GM18858 (cell line): ENCODE measurements around the gene EHD4.

Experiments used
- ATAC-seq: cut with Tn5 transposase; IDR thresholded peaks from one replicate; pipeline ENCODE4 v1.9.1; 2021; ENCODE audit not compliant: unreplicated experiment

The EHD4 gene

DNA sequence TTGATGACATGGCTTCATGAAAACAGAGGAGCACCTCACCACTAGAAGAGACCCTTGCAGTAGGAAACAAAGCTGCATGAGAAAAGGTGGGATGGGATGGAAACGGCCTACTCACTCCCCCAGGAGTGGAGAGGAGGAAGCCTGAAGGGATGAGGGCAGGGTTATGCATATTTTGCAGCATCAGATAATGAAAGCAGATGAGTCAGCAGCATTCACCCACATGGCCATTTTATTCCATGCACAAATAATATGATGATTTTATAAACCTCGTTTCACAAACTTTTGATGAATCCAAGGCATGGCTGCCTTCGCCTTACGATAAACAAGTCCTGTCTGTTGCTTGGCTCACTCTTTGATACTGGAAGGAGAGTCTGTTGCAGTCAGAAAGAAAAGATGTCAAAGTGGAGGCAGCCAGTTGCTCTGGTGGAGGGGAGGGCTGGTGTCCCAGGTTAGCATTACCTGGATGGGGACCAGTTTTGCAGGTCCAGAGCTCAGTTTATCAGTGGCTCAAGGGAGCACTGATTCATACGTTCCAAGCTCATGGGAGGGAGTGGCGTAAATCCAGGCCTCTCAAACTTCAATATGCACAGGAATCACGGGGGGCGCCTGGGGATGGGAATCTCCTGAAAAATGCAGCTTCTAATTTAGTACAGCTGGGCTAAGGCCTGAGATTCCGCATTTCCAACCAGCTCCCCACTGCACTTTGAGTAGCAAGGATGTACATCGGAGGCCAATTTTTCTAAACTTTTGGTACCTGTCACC is 9.2 kb upstream of the EHD4 start:
- ATAC-seq, result no peak

DNA sequence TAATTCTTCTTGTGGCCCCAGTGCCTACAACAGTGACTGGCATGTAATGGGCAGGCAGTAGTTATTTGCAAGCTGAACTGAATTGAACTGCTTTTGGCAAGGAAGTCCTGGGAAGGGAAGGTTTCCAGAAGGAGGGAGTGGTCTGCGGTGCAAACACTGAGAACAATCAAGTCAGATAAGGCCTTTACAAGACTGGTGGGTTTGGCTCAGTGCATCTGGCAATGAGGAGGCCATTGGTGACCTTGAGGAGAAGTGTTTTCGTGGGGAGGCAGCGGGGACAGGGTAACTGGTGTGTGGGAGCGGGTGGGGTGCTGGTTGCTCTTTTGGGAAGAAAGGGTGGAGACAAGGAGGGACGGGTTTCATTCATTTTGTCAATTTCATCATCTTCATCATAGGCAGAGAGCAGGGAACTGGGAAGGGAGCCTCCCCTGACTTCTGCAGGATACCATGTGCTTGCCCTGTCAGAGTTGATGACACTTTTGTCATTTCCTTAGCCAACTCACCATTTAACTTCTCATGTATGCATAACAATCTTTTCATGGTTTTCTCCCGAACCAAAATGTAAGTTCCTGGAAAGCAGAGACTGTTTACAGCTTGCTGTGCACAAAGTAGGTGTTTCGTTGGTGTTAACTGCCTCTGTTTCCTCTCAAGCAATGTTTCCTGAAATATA is 8.4 kb upstream of the EHD4 start:
- no peak for ATAC-seq

DNA sequence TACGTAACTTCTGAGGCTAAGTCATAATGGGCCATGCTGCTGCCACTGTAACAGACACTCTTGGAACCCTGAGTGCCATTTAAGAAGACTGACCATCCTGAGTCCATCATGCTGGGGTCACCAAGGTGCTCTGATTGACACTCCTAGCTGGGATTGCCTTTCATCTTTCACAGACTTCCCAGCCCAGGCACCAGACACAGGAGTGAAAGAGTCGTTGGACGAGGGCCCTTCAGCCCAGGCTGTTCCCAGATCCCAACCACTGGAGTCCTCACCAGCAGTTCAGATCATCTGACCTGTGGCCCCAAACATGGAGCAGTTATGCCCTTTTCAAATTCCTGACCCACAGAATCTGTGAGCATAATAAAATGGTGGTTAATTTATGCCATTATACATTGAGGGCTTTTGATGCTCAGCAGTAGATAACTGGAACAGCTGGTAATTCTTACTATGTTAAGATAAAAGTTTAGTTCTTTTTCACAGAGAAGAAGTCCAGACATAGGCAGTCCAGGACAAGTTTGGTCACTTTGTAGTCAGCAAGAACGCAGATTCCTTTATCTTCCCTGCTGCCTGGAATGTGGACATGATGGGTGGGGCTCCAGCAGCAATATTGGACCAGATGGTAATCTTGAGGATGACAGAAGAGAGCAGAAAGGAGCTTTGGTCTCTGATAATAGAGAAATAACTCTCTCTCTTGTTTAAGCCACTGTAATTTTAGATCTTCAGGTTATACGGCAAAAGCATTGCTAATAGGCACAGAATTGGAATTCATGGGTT is 7.3 kb upstream of the EHD4 start:
- no peak for ATAC-seq

DNA sequence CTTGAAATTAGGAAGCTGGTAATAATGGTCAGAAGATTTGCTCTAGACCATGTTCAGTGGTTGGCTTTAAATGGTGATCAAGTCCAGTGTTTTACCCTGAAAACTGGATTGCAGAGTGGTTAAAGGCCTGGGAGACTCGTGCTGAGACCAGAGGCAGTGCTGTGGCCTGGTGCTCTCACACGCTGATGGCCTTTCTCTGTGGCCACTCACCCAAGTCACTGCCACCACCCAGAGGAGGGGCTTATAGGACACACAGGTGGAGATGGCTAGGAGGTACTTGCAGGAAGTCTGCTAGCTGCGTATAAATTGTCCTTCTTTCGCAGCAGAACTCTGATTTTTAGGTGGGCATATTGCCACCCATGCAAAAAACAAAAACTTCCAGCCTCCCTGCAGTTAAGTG is 6.2 kb upstream of the EHD4 start:
- no peak for ATAC-seq

DNA sequence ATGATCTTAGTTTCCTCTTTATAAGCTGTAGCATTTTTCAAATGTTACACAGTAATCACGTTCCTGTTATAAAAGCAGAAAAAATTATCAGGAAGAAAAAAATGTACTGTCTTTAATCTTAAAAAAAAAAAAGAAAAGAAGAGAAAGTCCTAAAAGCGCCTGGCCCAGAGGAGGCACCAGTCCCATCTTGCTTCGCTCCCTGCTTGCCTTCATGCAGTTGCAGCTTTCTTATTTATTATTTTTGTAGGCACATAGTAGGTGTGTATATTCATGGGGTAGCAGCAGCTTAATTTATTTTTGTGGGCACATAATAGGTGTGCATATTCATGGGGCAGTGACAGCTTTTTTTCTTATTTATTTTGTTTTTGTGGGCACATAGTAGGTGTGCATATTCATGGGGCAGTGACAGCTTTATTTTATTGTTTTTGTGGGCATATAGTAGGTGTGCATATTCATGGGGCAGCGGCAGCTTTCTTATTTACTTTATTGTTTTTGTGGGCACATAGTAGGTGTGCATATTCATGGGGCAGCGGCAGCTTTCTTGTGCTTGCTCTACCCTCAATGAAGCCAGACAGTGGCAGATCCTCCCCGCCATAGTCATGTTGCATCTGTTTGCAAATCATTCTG is 5.5 kb upstream of the EHD4 start:
- ATAC-seq, result no peak

DNA sequence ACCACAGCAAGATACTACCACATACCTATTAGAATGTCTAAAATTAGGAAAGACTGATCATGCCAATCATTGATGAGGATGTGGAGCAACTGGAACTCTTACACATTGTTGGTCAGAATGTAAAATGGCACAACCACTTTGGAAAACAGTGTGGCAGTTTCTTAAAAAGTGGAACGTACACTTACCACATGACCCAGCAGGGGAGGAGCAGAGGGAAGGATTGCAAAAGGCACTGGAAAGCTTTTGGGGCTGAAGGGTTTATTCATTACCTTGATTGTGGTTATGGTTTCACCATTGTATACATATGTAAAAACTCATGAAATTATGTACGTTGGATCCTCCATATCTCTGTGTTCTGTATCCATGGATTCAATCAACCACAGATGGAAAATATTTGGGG is 3.3 kb upstream of the EHD4 start:
- no peak for ATAC-seq

DNA sequence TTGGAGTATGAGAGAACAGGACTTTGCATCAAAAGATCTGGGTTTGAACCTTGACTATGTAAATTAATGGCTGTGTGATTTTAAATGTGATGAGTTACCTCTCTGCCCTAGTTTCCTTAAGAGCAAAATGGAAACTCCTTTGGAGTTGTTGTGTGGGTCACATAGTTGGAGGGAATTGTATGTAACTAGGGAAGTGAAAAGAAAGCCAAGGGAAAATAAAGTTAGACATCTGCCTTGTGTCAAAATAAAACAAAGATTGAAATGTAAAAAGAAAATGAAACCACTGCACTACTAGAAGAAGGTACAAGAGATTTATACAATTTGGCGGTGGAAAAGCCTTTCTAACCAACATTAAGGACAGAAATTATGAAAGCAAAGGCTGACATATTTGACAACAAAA is 1.7 kb upstream of the EHD4 start:
- no peak for ATAC-seq

DNA sequence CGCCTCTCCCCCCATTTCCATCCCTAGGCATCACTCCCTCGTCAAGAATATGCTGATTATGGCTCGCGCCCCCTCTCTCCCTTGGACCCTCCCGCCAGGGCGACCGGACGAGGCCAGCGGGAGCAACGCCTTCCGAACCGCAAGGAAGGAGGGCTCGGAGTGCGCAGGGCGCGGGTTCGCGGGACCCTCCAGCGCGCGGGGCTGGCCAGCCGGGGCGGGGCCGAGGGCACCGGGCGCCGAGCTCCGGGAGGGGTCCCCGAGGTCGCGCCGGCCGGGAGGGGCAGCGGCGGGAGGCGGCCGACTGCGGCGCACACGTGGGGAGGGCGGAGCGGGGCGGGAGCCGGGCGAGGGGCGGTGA is 483 bp downstream of the EHD4 start:
- ATAC-seq, result no peak

DNA sequence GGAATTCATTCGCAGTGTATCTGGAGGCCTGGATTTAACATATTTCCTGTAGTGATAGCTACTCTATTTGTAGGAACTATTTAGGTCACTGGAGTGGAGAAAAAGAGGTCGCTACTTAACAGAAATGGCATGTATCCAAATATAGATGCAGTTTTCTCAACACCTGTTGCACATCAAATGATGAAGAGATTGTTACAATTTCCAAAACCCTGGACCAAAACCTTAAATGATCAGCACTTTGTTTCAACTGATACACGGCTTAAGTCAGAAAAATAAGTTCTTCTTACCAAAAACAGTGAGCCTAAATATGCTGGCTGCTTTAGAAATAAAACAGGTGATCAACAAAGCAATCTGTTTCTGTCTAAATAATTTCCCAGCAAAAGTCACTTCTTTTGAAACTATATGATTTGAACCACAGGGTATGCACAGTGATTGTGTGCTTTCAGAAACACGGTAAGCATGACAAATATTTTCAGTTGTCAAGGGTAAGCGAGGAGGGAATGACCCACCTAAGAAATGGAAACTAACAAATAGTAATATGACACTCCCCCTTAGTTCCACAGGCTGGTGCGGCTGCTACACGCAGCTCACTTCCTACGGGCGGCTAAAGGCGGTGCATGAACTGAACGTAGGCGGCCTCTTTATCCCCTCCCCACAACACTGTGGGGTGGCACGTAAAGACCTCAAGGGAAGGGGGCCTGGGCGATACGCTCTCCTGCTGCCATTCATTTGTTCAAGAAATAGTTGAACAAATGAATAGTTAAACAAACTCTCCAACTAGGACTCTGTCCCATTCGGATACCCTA is 1.1 kb downstream of the EHD4 start:
- ATAC-seq, result peak; percentile 34

DNA sequence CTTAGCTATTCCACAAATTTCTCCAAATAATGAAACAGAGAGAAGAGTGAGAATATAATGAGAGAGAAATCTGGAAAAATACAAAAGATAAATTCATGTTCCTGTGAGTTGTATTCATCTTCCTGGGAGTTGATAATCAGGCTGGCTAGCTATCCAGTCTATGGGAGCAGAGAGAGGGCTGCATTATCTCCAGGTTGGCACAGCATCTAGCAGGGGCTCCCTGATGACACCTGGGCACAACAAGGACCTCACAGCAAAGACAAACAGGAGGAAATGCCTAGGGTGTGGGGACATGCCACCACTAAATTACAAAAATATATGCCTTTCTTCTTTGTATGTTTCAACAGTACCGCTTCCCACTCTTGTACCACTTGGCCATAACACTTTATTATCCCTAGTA is 1.9 kb downstream of the EHD4 start:
- ATAC-seq, result no peak

DNA sequence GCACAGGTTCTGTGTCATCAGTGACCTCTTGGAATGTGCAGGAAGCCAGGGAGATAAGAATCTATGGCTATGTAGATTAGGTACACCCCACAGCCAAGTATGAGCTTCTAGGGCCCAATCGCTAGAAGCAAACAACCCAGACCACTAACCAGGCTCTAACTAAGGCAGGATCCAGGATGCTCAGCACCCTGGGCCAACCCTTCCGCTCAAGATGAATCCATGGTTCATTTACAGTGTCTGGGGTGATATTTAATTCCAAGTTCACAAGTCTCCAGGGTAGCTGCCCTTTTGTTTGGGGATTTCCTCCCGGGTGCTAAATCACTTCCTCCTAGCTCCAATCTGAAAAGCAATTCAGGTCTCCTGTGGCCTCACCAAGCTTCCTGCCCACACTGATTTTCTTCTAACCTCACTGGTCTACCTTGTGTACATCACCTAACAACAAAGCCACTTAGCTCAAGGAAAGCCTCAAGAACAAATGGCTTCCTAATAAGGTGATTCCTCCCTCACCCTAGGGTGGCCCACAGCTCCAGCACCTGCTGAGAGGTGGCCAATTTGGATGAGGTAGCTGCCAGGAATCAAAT is 2.4 kb downstream of the EHD4 start:
- no peak for ATAC-seq

DNA sequence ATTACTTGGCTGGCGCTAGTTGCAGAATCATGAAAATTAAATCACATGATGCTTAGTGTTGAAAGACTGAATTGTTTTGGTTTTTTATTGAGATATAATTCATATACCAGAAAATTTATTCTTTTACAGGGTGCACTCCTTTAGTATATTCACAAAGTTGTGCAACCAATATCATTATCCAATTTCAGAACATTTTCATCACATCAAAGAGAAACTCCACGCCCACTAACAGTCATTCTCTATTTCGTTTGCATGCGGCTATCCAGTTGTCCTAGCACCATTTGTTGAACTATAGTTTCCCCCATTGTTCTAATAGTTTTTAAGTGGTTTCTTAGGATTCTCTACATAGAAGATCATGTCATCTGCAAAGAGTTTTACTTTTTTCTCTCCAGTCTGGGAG is 3.7 kb downstream of the EHD4 start:
- no peak for ATAC-seq

DNA sequence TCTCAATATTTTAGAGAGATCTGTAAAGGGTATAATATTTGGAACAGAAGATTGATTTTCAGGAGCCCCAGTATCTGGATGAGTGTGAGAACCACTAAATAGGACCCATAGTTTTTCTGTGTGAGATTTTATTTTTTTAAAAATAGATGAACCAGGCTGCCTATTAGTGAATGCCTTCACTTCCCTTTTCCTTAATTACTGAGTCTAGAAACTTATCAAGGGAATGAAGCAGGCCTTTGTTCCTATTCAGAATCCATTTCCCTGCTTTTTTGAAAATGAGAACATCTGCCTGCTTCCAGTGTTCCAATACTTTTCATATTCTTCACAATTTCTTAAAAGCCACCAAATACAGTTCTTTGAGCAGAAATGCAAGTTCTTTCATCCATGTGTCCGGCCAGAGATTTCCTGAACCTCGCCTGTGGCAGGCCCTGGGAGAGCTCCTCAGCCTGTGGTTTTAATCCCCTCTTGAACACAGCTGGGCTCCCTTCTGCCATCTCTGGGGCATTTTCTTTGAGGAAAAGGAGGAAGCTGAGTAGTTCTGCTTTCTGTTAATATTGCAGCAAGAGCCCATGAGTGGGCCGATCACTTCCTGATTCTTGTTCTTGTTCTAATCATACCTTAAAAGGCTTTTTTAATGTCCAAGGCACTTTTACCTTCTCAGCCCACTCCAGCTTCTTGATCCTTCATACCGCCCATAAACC is 4.7 kb downstream of the EHD4 start:
- no peak for ATAC-seq

DNA sequence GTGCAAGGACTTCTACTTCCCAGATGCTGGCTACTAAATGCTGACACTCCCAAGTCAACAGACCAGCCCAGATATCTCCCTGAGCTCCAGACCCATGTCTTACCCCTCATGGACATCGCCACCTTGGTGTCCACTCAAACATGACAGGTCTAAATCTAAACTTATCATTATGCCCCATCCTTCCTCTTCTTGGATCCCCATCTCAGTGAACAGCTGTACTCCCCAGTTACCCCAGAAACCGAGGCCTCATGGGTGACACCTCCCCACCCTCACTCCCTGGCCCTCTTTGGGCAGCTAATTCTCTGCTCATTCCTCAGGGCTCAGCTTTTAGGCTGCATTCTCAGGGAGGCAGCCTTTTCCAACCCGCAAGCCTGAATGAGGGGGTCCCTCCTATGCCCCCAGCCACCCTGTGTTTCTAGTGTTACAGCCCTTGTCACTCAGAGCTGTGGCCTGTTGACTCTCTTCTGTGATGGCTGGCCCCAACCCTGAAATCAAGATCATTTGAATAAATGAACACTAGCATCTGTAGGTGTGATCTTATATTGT is 5.4 kb downstream of the EHD4 start:
- ATAC-seq, result no peak

DNA sequence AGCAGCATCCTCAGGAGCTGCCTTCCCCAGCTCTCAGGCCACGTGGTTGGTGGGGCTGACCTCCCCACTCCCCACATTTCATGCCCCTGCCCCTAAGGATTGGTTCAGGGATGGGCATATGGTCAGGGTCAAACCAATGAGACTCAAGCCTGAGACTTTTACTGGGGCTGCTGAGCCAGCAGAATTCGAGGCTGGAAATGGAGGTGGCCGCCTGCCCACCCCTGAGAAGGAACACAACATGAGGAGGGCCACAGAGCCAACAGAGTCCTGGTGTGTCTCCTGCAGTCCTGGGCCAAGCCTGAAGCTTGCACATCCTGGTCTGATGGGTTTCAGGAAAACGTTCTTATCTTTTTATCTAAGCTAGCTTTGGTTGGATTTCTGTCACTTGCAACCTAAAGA is 5.9 kb downstream of the EHD4 start:
- ATAC-seq, result no peak

DNA sequence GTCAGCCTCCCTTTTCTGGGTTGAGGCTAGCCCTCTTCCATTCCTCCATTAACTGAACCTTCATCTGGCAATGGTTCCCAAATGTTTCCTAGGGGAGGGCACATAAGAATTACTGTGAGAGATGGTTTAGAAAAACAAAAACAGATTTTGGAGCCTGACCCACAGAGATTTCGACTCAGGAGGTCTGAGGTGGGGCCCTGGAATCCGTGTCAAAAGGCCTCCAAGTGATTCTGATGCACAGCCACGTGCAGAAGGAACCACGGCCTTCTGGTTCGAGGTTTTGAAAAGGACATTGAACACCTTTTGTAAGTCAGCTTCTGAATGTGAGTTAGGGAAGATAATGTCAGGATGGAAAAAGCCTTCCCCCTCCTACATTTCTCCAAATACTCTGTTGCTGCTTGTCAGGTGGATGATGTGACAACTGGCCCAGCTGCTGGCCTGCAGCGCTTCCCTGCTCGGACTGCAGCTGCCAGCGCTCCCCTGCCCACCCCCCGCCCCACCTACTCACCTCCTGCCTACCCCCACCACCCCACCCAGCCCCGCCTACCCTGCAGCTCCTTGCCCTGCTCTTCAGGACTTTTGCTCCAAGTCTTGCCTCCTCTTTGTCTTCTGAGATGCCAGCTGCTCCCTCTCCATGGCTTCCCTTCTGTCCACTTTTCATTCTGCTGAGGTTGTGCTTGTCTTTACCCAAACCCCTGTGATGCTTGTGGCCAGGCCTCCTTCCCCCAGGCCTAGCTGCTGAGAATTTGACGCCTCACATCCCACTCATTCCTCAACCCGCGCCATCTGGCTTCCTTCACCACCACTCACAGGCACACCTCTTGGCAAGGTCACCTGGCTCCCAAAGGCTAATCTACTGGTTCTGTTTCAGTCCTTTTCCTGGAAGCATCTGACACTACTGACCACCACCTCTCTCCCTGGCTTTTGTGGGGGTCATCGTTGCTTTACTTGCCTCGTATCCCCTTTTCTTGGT is 6.6 kb downstream of the EHD4 start:
- ATAC-seq, result no peak

DNA sequence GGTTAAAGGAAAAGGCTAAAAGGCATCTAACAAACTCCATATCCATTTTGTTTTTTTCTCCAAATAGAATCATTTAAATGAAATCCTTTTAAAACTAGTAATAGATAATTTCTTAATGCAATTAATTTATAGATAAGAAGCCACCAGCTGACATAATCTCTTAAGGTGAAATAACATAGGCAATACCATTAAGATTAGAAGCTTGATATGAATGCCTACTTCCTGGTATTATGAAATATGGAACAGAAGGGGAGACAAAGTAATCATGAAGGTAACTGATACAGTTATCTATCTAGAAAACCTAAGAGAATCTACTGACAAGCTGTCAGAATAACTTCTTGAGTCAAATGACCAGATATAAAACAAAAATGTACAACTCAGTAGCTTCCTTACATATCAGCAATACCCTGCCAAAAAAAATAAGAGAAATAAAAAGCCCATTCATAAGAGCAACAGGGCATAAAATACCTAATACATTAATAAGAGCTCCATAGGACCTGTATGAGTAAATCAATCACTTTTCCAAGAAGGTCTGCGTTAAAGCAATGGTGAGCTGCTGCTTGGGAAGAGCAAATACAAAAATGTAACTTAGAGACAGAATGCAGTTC is 10.7 kb downstream of the EHD4 start:
- ATAC-seq, result no peak

DNA sequence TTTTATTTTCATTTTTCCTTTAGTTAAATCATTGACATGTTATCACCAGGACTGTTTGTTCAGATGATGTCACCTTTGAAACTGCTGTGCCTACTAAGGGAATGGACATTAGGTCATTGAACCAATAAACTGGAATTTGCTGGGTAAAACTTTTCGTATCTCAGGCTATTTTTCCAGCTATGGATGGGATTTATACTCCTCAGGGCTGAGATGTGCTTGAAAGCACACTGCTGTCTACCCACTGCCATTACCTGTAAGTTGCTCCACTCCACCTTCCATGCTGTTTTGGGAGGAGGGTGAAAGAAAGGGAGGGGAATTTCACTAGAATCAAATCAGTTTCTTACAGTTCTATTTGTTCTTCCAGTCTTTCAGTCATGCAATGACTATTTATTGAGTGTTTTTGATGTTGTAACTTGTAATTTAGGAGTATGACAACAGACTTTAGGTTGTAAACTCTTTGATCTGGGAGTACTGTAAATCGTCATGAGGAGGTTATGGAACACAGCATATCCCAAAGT is 11.3 kb downstream of the EHD4 start:
- no peak for ATAC-seq
